Esophagus muscularis mucosa (tissue), 3 donors: ENCODE data around the gene CCNB3.

Experiments
- POLR2A ChIP-seq: fragments of 450-650 bp; IDR thresholded peaks from one replicate; pipeline ENCODE4 v1.6.1; 2017; ENCODE audit warnings: antibody characterized with exemption, moderate library complexity, mild to moderate bottlenecking, low read depth
- TF ChIP-seq, protein P1 (sequence below), 3 experiments: fragments of 200-600 bp in 2 of 3; fragments of 450-650 bp in 1 of 3; sonication (generic) in 2 of 3; IDR thresholded peaks; one replicate each; pipeline ENCODE4 v1.5.1; 2017 to 2019; ENCODE audit warnings: antibody characterized with exemption in 3 of 3, mild to moderate bottlenecking in 2 of 3, moderate library complexity in 1 of 3

DNA sequence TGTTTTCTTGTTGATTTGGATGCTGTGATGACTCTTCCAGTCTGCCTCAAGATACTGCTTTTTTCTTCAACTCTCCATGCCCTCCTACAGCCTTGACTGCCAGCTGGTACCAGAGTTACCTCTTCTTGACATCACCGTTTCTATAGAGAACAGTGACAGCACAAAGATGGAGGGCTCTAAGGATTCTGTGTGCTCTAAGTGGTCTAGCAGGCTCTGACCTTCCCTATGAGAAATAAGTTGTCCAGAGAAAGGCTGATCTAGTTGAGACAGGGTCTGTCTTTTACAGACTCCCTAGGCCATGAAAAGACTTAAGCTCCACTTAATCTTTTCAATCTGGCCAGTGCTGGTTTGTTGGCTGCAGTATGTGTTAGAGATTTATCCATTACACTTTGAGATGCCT lies 3.7 kb upstream of the CCNB3 start, which contains the start of gene AKAP4:
- TF ChIP-seq, protein P1, sequence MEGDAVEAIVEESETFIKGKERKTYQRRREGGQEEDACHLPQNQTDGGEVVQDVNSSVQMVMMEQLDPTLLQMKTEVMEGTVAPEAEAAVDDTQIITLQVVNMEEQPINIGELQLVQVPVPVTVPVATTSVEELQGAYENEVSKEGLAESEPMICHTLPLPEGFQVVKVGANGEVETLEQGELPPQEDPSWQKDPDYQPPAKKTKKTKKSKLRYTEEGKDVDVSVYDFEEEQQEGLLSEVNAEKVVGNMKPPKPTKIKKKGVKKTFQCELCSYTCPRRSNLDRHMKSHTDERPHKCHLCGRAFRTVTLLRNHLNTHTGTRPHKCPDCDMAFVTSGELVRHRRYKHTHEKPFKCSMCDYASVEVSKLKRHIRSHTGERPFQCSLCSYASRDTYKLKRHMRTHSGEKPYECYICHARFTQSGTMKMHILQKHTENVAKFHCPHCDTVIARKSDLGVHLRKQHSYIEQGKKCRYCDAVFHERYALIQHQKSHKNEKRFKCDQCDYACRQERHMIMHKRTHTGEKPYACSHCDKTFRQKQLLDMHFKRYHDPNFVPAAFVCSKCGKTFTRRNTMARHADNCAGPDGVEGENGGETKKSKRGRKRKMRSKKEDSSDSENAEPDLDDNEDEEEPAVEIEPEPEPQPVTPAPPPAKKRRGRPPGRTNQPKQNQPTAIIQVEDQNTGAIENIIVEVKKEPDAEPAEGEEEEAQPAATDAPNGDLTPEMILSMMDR (IDR thresholded peaks at IDR 0.05), result no peak
- TF ChIP-seq POLR2A, result no peak
